WTC11 (cell line): ENCODE results near the gene RBM20. TPM values are rescaled to one million over a fixed set of nuclear protein-coding genes. Genes with fewer than 3 reads are reported as not detected.

Source experiments
- ATAC-seq: fragments of 200-7000 bp; cut with Tn5 transposase; 2 replicates; pipeline ENCODE4 v1.10.0; 2021; ENCODE audit warnings: mild to moderate bottlenecking, moderate library complexity
- CTCF ChIA-PET: fragments of 300-600 bp; sonication (Branson Sonifier 250); formaldehyde crosslinking; loops from one replicate; lab custom pipeline; 2021; ENCODE audit warnings: antibody characterized with exemption; lab: Charles Lee
- POLR2A ChIA-PET: fragments of 350-600 bp; sonication (Branson Sonifier 250); formaldehyde crosslinking; loops from one replicate; lab custom pipeline; 2021; ENCODE audit warnings: antibody characterized with exemption; lab: Charles Lee
- DNase-seq: peaks from one replicate; pipeline ENCODE4 v3.0.0; 2021; ENCODE audit warnings: low spot score
- H3K27ac Mint-ChIP-seq: 2 replicates; pipeline ENCODE4 v1.8.0; 2021; ENCODE audit warnings: mixed read lengths
- H3K27me3 Mint-ChIP-seq: 2 replicates; pipeline ENCODE4 v1.8.0; 2021; ENCODE audit warnings: low read depth, mild to moderate bottlenecking, moderate library complexity, mixed read lengths
- H3K36me3 Mint-ChIP-seq: 2 replicates; pipeline ENCODE4 v1.8.0; 2021; ENCODE audit warnings: mixed read lengths
- H3K4me1 Mint-ChIP-seq: 2 replicates; pipeline ENCODE4 v1.8.0; 2022; ENCODE audit warnings: mixed read lengths
- H3K4me3 Mint-ChIP-seq: 2 replicates; pipeline ENCODE4 v1.8.0; 2021; ENCODE audit warnings: mild to moderate bottlenecking, moderate library complexity, mixed read lengths
- H3K9me3 Mint-ChIP-seq: 2 replicates; pipeline ENCODE4 v1.8.0; 2021; ENCODE audit warnings: mixed read lengths
- CBFB ChIP-seq: sonication (generic); formaldehyde crosslinking; IDR thresholded peaks from 2 replicates; pipeline ENCODE4 v1.8.1; 2022; ENCODE audit warnings: mild to moderate bottlenecking, low read depth, missing genetic modification reagents
- CREB1 ChIP-seq: sonication (generic); formaldehyde crosslinking; IDR thresholded peaks from 2 replicates; pipeline ENCODE4 v1.8.0; 2023; ENCODE audit warnings: mild to moderate bottlenecking, missing genetic modification reagents
- FOXK1 ChIP-seq: sonication (generic); formaldehyde crosslinking; IDR thresholded peaks from 2 replicates; pipeline ENCODE4 v1.8.0; 2022; ENCODE audit warnings: mild to moderate bottlenecking, moderate library complexity, missing genetic modification reagents
- IRF1 ChIP-seq: sonication (generic); formaldehyde crosslinking; IDR thresholded peaks from 2 replicates; pipeline ENCODE4 v1.8.0; 2023; ENCODE audit warnings: missing genetic modification reagents
- MYBL2 ChIP-seq: sonication (generic); formaldehyde crosslinking; IDR thresholded peaks from 2 replicates; pipeline ENCODE4 v1.8.1; 2023; ENCODE audit warnings: mild to moderate bottlenecking, moderate library complexity, missing genetic modification reagents
- NFYB ChIP-seq: sonication (generic); formaldehyde crosslinking; conservative IDR thresholded peaks from 2 replicates; pipeline ENCODE4 v1.8.0; 2022; ENCODE audit warnings: low read depth, missing genetic modification reagents
- NR1H2 ChIP-seq: sonication (generic); formaldehyde crosslinking; IDR thresholded peaks from 2 replicates; pipeline ENCODE4 v1.9.0; 2021; ENCODE audit warnings: mild to moderate bottlenecking, moderate library complexity, missing genetic modification reagents
- PRDM15 ChIP-seq: sonication (generic); formaldehyde crosslinking; IDR thresholded peaks from 2 replicates; pipeline ENCODE4 v1.8.0; 2022; ENCODE audit warnings: missing genetic modification reagents
- SP1 ChIP-seq: sonication (generic); formaldehyde crosslinking; conservative IDR thresholded peaks from 2 replicates; pipeline ENCODE4 v1.8.1; 2022; ENCODE audit warnings: missing genetic modification reagents
- STAT6 ChIP-seq: sonication (generic); formaldehyde crosslinking; conservative IDR thresholded peaks from 2 replicates; pipeline ENCODE4 v1.8.1; 2023; ENCODE audit warnings: mild to moderate bottlenecking, low read depth, missing genetic modification reagents, moderate library complexity
- ZMAT4 ChIP-seq: fragments of 250-450 bp; sonication (Bioruptor Pico); IDR thresholded peaks from 2 replicates; pipeline ENCODE4 v1.9.0; 2021; ENCODE audit warnings: mild to moderate bottlenecking
- ZNF232 ChIP-seq: sonication (generic); formaldehyde crosslinking; IDR thresholded peaks from 2 replicates; pipeline ENCODE4 v1.8.0; 2022; ENCODE audit warnings: mild to moderate bottlenecking, missing genetic modification reagents
- ZNF281 ChIP-seq: sonication (generic); formaldehyde crosslinking; IDR thresholded peaks from 2 replicates; pipeline ENCODE4 v1.8.0; 2023; ENCODE audit warnings: mild to moderate bottlenecking, missing genetic modification reagents
- ZNF317 ChIP-seq: sonication (generic); formaldehyde crosslinking; IDR thresholded peaks from 2 replicates; pipeline ENCODE4 v1.8.1; 2023; ENCODE audit warnings: low read depth, mild to moderate bottlenecking, moderate library complexity, missing genetic modification reagents, borderline replicate concordance
- ZNF416 ChIP-seq: fragments of 250-450 bp; sonication (Bioruptor Pico); IDR thresholded peaks from 2 replicates; pipeline ENCODE4 v1.9.0; 2021; ENCODE audit warnings: mild to moderate bottlenecking, inconsistent platforms
- total RNA-seq: library from RNA; stranded (reverse); gene quantifications from 3 replicates; pipeline ENCODE4 v1.2.3, GENCODE V29; 2021
- TF ChIP-seq, protein P1 (sequence below): sonication (generic); formaldehyde crosslinking; IDR thresholded peaks from 2 replicates; pipeline ENCODE4 v1.8.0; 2022; ENCODE audit warnings: mild to moderate bottlenecking, missing genetic modification reagents
- TF ChIP-seq, protein P2 (sequence below): sonication (generic); formaldehyde crosslinking; IDR thresholded peaks from 2 replicates; pipeline ENCODE4 v1.8.1; 2023; ENCODE audit warnings: mild to moderate bottlenecking, missing genetic modification reagents, moderate library complexity
- TF ChIP-seq, protein P3 (sequence below): fragments of 250-450 bp; sonication (Bioruptor Pico); conservative IDR thresholded peaks from 2 replicates; pipeline ENCODE4 v1.9.0; 2021; ENCODE audit warnings: mild to moderate bottlenecking

RBM20 gene
- total RNA-seq, 1 experiment from 2014 or later: 0.52 TPM

- CTCF ChIA-PET: interaction anchor here (0.6 kb wide), 1 partner anchor 198 kb away, joined by 3 read pairs; the partner anchor contains the start of gene RBM20
- Mint-ChIP-seq H3K4me3 (no peak overlapping the region), H3K9me3 (peaks cover 3% of the 10 kb centered on the region), H3K4me1 (peaks cover 21% of the 10 kb centered on the region), H3K36me3 (no peaks in the 10 kb centered on the region), H3K27ac (no peak overlapping the region), H3K27me3 (no peaks in the 10 kb centered on the region)
- no peak for DNase-seq
- no peak for ATAC-seq
- TF ChIP-seq PRDM15 (no peak), ZNF232 (CRISPR knock-in tag) (no peak), ZNF317 (CRISPR knock-in tag) (no peak), ZMAT4 (CRISPR knock-in tag) (no peak), ZNF281 (no peak), CBFB (CRISPR knock-in tag) (no peak), IRF1 (CRISPR knock-in tag) (no peak), SP1 (CRISPR knock-in tag) (no peak), MYBL2 (CRISPR knock-in tag) (no peak), NR1H2 (CRISPR knock-in tag) (no peak), ZNF416 (CRISPR knock-in tag) (no peak), STAT6 (CRISPR knock-in tag) (no peak), FOXK1 (CRISPR knock-in tag) (no peak), NFYB (CRISPR knock-in tag) (no peak), CREB1 (CRISPR knock-in tag) (no peak)
- TF ChIP-seq, protein P1, sequence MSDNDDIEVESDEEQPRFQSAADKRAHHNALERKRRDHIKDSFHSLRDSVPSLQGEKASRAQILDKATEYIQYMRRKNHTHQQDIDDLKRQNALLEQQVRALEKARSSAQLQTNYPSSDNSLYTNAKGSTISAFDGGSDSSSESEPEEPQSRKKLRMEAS (CRISPR knock-in tag): no peak
- TF ChIP-seq, protein P2, sequence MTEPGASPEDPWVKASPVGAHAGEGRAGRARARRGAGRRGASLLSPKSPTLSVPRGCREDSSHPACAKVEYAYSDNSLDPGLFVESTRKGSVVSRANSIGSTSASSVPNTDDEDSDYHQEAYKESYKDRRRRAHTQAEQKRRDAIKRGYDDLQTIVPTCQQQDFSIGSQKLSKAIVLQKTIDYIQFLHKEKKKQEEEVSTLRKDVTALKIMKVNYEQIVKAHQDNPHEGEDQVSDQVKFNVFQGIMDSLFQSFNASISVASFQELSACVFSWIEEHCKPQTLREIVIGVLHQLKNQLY: no peak
- TF ChIP-seq, protein P3, sequence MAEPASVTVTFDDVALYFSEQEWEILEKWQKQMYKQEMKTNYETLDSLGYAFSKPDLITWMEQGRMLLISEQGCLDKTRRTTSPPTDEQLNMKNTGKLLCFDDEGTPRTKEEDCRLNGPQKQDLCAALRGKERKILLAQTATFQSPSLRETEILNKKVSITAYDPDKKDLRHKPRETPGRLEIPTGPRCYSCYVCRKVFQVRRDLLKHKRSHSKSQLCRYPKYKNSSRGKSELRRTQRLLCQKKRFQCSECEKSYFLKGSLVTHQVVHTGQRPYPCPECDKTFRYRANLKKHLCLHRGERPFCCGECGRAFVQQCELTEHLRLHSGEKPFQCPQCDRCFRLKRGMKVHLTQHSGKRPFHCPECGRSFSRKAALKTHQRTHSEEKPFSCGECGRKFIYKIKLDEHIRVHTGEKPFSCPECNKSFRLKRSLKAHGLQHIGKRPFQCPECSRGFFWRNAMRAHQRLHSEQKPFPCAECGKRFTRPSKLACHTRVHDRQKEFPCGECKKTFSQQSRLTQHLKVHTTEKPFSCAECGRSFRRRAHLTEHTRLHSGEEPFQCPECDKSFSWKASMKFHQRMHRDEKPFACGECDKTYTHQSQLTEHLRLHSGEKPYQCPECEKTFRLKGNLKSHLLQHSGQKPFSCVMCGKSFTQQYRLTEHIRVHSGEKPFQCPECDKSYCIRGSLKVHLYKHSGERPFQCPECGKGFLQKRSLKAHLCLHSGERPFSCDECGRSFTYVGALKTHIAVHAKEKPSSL (CRISPR knock-in tag): no peak
- TF ChIP-seq, all 79 proteins: peak for 0
- POLR2A ChIA-PET: no interaction called here
Observed at GRCh38 chr10:110841767-110842267, 197.7 kb downstream of the RBM20 start.
